ENCODE results near the gene CYTIP.

DNA sequence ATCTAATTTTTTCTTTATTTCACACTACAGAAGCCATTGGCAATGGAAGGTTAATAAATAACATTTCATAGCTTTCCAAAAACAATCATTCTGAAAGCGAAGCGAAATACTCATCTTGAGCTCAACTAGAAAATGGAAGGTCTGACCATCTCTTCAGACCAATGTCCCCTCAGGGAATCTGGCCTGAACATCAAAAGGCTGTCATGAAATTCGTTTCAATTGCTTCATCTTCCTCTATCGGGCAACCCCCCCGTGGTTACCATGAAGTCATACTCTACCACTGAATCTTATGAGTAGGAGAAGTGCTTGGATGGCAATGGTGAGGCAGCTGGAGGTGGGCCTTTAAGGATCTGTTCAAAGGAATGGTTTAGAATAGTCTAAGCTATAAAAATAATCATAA lies 22.9 kb upstream of the CYTIP start:
- TF ChIP-seq POLR2AphosphoS5 (IDR thresholded peaks at IDR 0.05; ENCODE audit: low read depth, low read length) (no peak), POLR2A (IDR thresholded peaks at IDR 0.05; ENCODE audit: low read depth, low read length) (no peak)
